Loucy (cell line): Measurements from ENCODE around the gene WNT2B.

Experiments
- H2AFZ ChIP-seq: fragments of 200-600 bp; sonication (generic); 2 replicates; pipeline ENCODE4 v1.6.0; 2016; ENCODE audit warnings: antibody characterized with exemption, mild to moderate bottlenecking, low read length, moderate library complexity
- H3F3A ChIP-seq: fragments of 200-600 bp; 2 replicates; pipeline ENCODE4 v1.6.0; 2016; ENCODE audit warnings: antibody characterized with exemption, low read depth, mild to moderate bottlenecking
- H3K27me3 ChIP-seq: fragments of 200-600 bp; sonication (generic); 2 replicates; pipeline ENCODE4 v1.6.1; 2014; ENCODE audit warnings: low read length, mild to moderate bottlenecking; ENCODE audit not compliant: insufficient read depth, poor library complexity, severe bottlenecking
- H3K36me3 ChIP-seq: fragments of 200-600 bp; sonication (generic); 2 replicates; pipeline ENCODE4 v1.6.1; 2016; ENCODE audit warnings: low read length; ENCODE audit not compliant: insufficient read depth
- H3K4me1 ChIP-seq: fragments of 200-600 bp; sonication (generic); 2 replicates; pipeline ENCODE4 v1.5.1; 2014; ENCODE audit warnings: low read length, mild to moderate bottlenecking; ENCODE audit not compliant: insufficient read depth, poor library complexity, severe bottlenecking
- H3K4me2 ChIP-seq: fragments of 200-600 bp; sonication (generic); 2 replicates; pipeline ENCODE4 v1.6.0; 2014; ENCODE audit warnings: antibody characterized with exemption, low read length, low read depth, mild to moderate bottlenecking; ENCODE audit not compliant: poor library complexity, severe bottlenecking
- H3K4me3 ChIP-seq: fragments of 200-600 bp; sonication (generic); 2 replicates; pipeline ENCODE4 v1.5.1; 2014; ENCODE audit warnings: low read length, mild to moderate bottlenecking, mixed read lengths; ENCODE audit not compliant: poor library complexity, severe bottlenecking
- H3K79me2 ChIP-seq: fragments of 200-600 bp; sonication (generic); 2 replicates; pipeline ENCODE4 v1.6.1; 2014; ENCODE audit warnings: low read length; ENCODE audit not compliant: insufficient read depth
- H3K9ac ChIP-seq: fragments of 200-600 bp; sonication (generic); 2 replicates; pipeline ENCODE4 v1.6.0; 2014; ENCODE audit warnings: mild to moderate bottlenecking, low read depth, low read length, moderate library complexity; ENCODE audit not compliant: poor library complexity, severe bottlenecking
- H3K9me2 ChIP-seq: fragments of 200-600 bp; sonication (generic); replicated peaks from 2 replicates; pipeline ENCODE4 v1.6.1; 2016; ENCODE audit warnings: low read depth, low read length, mixed read lengths
- H3K9me3 ChIP-seq: fragments of 200-600 bp; sonication (generic); 2 replicates; pipeline ENCODE4 v1.6.1; 2014; ENCODE audit warnings: mild to moderate bottlenecking, antibody characterized with exemption, low read length, low read depth; ENCODE audit not compliant: insufficient read depth
- H4K20me1 ChIP-seq: fragments of 200-600 bp; sonication (generic); 2 replicates; pipeline ENCODE4 v1.6.0; 2014; ENCODE audit warnings: antibody characterized with exemption, low read length, mild to moderate bottlenecking; ENCODE audit not compliant: insufficient read depth, poor library complexity, severe bottlenecking
- EZH2phosphoT487 ChIP-seq: fragments of 200-600 bp; IDR thresholded peaks from 2 replicates; pipeline ENCODE4 v1.6.1; 2018; ENCODE audit warnings: antibody characterized with exemption, mild to moderate bottlenecking, moderate library complexity, borderline replicate concordance
- TF ChIP-seq, protein P1 (sequence below): fragments of 200-600 bp; sonication (generic); conservative IDR thresholded peaks from 2 replicates; pipeline ENCODE4 v1.5.1; 2014; ENCODE audit warnings: mild to moderate bottlenecking, antibody characterized with exemption, low read length

WNT2B gene

DNA sequence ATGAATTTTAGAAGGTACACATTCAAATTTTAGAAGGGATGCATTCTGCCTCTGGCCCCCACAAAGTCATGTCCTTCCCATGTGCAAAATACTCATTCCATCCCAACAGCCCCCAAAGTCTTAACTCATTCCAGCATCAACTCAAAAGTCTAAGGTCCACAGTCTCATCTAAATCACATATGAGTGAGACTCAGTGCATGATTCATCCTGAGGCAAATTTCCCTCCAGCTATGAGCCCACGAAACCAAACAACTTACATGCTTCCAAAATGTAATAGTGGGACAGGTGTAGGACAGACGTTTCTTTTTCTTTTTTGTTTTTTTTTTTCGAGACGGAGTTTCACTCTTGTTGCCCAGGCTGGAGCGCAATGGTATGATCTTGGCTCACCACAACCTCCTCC, 12.5 kb upstream of the WNT2B start:
- Histone ChIP-seq H3K9me3 (no peaks in the 10 kb centered on the region), H3K4me1 (no peaks in the 10 kb centered on the region), H3K9me2 (no peaks in the 10 kb centered on the region), H3K36me3 (no peaks in the 10 kb centered on the region), H2AFZ (no peak overlapping the region), H3F3A (no peaks in the 10 kb centered on the region; the same call in 1 of the 2 replicates), H3K27me3 (no peaks in the 10 kb centered on the region), H3K9ac (no peak overlapping the region), H3K4me2 (no peak overlapping the region), H4K20me1 (no peaks in the 10 kb centered on the region), H3K4me3 (no peak overlapping the region), H3K79me2 (no peaks in the 10 kb centered on the region)
- TF ChIP-seq EZH2phosphoT487 = no peak
- TF ChIP-seq, protein P1, sequence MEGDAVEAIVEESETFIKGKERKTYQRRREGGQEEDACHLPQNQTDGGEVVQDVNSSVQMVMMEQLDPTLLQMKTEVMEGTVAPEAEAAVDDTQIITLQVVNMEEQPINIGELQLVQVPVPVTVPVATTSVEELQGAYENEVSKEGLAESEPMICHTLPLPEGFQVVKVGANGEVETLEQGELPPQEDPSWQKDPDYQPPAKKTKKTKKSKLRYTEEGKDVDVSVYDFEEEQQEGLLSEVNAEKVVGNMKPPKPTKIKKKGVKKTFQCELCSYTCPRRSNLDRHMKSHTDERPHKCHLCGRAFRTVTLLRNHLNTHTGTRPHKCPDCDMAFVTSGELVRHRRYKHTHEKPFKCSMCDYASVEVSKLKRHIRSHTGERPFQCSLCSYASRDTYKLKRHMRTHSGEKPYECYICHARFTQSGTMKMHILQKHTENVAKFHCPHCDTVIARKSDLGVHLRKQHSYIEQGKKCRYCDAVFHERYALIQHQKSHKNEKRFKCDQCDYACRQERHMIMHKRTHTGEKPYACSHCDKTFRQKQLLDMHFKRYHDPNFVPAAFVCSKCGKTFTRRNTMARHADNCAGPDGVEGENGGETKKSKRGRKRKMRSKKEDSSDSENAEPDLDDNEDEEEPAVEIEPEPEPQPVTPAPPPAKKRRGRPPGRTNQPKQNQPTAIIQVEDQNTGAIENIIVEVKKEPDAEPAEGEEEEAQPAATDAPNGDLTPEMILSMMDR = no peak

DNA sequence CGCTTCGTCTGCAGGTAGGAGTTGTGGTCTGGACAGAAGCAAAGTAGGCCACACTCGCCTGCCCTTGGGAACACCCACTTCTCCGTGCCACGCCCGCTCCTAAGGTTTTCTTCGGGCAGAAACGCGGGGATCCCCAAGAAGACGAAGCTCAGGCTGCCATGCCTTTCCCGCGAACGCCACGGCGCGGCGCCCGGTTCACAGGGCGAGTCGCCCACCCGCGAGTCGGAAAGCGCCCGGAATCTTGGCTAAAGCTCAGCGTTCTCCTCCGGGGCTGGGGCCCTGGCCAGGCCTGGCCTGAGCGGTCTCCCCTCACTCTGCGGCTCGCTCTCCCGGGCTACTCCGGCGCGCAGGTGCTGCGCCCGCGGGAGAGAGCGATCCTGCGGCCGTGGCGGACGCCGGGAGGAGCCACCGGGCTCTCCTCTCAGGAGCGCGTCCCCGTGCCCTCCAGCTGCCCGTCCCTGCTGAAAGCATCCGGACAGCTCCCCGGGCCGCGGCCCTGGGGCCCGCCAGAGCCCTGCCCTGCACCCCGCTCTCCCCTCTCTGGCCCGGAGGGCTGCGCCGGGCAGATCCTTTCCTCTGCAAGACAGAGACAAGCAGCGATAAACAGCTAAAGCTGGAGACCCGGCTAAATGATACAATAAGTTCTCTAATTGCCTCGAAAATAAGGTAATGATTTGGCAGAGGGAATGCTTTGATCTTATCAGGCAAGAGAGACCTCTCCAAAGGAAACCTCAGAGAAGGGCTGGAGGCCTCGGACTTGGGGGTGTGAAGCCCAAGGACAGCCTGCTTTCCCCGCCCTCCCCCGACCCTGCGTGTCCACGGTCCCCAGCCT, 6.7 kb upstream of the WNT2B start:
- peak overlapping the region; percentile 58 for H3K4me2 ChIP-seq
- no peak overlapping the region for H3K9ac ChIP-seq

DNA sequence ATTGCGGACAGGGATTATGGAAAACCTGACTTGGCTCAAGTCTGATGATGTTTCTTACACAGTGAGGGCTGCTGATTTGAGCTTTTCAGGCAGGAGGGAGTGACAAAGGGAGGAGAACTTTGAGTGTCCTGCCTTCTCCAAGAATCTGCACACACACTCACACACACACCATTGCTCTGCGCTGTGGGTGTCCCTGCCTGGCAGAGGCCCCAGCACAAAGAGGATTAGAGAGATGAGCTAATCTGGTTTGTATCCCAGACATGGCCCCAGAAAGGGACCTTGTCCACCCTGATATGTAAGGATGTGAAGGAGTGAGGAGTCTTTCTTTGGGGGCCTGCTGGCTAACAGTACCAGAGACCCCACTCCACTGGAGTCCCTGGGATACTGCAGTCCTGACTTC, 5.9 kb upstream of the WNT2B start:
- Histone ChIP-seq H3K36me3 (no peaks in the 10 kb centered on the region), H3F3A (no peaks in the 10 kb centered on the region; the same call in 1 of the 2 replicates), H2AFZ (no peak overlapping the region)

More for the DNA sequence above, 6.7 kb upstream of the WNT2B start:
- H2AFZ ChIP-seq = peak overlapping the region; percentile 85
- H4K20me1 ChIP-seq = no peaks in the 10 kb centered on the region
- H3K4me3 ChIP-seq = peak overlapping the region; percentile 63
- H3F3A ChIP-seq = no peaks in the 10 kb centered on the region; the same call in 1 of the 2 replicates
- TF ChIP-seq EZH2phosphoT487 = no peak
- TF ChIP-seq, protein P1 = peak; percentile 55
- no peaks in the 10 kb centered on the region for H3K9me2 ChIP-seq
- no peaks in the 10 kb centered on the region for H3K79me2 ChIP-seq
- H3K36me3 ChIP-seq = no peaks in the 10 kb centered on the region
- no peaks in the 10 kb centered on the region for H3K9me3 ChIP-seq
- H3K4me1 ChIP-seq = peaks cover 4% of the 10 kb centered on the region
- peaks cover 4% of the 10 kb centered on the region for H3K27me3 ChIP-seq

More for the DNA sequence above, 5.9 kb upstream of the WNT2B start:
- Histone ChIP-seq H3K9ac (no peak overlapping the region), H3K4me2 (no peak overlapping the region), H3K27me3 (peaks cover 4% of the 10 kb centered on the region), H3K4me1 (peaks cover 4% of the 10 kb centered on the region), H4K20me1 (no peaks in the 10 kb centered on the region), H3K79me2 (no peaks in the 10 kb centered on the region), H3K9me3 (no peaks in the 10 kb centered on the region), H3K9me2 (no peaks in the 10 kb centered on the region), H3K4me3 (no peak overlapping the region)
- TF ChIP-seq EZH2phosphoT487 = no peak
- TF ChIP-seq, protein P1 = no peak
